GM20000 (cell line): ENCODE measurements around the gene SRSF8.

Experiments used
- DNase-seq: peaks from one replicate; pipeline ENCODE4 v3.0.0; 2012; ENCODE audit warnings: low spot score
- TF ChIP-seq, protein P1 (sequence below): IDR thresholded peaks from 2 replicates; pipeline ENCODE4 v1.5.1; 2012; ENCODE audit warnings: mild to moderate bottlenecking, control low read depth; ENCODE audit errors: extremely low read depth, missing control alignments

SRSF8 gene

DNA sequence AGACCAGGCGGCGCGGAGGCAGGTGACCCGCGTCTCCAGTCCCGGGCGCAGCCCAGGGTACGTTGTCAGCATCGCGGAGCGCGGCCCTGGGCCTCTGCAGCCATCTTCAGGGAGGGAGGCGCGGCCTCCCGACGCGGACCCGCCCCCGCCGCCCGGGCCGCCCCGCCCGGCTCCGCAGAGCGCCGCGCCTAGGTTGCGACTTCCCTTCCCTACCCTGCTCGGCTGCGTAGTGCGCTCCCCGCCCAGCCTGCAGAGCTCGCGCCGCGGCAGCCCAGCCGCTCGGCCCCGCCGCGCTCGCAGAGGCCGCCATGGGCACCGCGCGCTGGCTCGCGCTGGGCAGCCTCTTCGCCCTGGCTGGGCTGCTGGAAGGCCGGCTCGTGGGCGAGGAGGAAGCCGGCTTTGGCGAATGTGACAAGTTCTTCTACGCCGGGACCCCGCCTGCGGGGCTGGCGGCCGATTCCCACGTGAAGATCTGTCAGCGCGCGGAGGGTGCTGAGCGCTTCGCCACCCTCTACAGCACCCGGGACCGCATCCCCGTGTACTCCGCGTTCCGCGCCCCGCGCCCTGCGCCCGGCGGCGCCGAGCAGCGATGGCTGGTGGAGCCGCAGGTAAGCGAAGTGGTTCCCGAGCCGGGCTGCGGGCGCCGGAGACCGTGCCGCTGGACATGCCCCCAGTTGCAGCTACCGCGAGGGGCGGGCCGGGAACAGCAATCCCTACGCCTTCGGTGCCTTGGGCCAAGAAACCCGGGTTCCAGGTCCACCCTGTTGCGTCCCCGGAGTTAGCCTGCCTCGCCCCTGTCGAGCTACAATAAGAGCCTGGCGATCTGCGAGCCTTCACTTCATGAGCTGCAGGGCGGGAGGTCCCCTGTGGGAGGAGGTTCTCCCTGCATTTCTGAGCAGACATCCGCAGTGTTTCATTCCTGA lies 23.2 kb downstream of the SRSF8 start, which contains the start of gene ENDOD1:
Gene ENDOD1, plus strand, starts transcription at position 227 of the 923 bp plus-strand sequence. Its CDS starts 82 bp downstream, at position 309.
- peak; percentile 93 for DNase-seq
- TF ChIP-seq, protein P1, sequence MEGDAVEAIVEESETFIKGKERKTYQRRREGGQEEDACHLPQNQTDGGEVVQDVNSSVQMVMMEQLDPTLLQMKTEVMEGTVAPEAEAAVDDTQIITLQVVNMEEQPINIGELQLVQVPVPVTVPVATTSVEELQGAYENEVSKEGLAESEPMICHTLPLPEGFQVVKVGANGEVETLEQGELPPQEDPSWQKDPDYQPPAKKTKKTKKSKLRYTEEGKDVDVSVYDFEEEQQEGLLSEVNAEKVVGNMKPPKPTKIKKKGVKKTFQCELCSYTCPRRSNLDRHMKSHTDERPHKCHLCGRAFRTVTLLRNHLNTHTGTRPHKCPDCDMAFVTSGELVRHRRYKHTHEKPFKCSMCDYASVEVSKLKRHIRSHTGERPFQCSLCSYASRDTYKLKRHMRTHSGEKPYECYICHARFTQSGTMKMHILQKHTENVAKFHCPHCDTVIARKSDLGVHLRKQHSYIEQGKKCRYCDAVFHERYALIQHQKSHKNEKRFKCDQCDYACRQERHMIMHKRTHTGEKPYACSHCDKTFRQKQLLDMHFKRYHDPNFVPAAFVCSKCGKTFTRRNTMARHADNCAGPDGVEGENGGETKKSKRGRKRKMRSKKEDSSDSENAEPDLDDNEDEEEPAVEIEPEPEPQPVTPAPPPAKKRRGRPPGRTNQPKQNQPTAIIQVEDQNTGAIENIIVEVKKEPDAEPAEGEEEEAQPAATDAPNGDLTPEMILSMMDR = no peak

DNA sequence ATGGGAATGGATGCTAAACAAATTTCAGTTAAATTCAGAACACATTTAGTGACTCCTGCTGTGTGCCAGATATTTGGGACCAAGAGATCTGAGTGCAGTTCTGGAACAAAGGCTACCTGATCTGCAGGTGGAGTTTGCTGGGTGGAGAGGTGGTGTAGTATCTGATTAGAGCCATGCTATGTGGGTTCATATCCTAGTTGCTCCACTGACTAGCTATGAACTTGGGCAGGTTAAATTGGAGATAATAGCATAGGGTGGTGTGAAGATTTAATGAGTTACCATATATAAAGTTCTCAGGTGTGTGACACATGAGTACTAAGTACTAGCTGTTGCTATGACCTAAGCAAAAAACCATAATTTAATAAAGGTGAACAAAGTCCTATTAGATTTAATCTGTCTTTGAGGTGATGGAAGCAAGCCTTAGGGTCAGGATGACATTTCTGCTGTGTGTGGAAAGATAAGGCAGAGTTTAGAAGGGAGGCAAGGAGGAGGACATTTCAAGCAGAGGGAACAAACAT lies 25.0 kb downstream of the SRSF8 start:
- DNase-seq = no peak
- TF ChIP-seq, protein P1 = no peak

DNA sequence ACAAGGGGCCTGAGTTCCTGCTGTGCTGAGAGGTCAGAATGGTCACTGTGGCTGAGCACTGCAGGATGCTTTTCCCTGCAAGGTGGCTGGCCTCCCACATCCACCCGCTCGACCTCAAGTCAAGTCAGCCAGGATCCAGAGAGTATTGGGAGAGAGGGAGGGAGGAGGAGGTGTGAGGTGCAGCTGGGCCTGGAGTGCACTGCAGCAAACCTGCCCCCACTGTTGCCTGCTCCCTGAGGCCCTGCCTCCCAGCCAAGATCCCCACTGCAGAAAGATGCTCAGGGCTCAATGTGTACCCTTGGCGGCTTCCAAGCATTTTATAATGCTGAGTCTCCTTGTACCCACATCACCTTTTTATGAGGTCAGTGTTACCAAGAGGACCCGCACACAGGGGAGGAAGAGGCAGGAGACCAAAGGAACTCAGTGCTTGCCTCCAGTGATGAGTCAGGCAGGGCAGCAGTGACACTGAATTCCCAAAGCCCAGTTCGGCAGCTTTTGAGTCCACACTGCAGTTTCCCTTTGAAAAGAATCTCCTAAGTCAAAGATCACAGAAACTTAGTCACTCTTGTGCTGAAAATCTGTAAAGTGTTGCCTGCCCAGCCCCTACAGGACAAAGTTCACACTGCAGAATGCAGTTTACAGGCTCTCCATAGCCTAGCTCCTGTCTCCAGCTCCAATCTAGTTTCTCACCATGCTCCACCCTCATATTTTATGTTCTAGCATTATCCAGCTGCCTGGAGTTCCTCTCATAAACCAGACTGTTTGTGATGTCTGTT lies 26.0 kb downstream of the SRSF8 start:
- TF ChIP-seq, protein P1 = peak; percentile 54
- DNase-seq = peak; percentile 59

DNA sequence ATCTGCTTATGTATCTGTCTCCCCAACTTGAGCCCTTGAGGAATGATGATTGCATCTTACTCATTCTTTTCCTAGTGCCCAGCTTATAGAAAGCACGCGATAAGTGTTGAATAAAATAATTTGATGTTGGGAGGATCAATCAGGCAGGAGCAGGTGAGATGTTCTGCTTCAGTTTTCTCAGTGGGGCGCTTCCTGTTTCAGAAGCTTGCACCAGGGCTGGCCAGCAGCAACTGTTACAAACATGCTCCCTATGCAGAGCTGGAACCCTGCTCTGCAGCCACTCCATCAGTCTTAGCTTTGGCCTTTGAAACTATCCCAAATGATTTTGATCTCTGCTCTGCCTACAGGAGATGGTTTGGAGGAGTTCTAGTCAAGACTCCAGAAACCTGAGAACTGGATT lies 26.8 kb downstream of the SRSF8 start:
- TF ChIP-seq, protein P1 = no peak
- DNase-seq = peak; percentile 41

DNA sequence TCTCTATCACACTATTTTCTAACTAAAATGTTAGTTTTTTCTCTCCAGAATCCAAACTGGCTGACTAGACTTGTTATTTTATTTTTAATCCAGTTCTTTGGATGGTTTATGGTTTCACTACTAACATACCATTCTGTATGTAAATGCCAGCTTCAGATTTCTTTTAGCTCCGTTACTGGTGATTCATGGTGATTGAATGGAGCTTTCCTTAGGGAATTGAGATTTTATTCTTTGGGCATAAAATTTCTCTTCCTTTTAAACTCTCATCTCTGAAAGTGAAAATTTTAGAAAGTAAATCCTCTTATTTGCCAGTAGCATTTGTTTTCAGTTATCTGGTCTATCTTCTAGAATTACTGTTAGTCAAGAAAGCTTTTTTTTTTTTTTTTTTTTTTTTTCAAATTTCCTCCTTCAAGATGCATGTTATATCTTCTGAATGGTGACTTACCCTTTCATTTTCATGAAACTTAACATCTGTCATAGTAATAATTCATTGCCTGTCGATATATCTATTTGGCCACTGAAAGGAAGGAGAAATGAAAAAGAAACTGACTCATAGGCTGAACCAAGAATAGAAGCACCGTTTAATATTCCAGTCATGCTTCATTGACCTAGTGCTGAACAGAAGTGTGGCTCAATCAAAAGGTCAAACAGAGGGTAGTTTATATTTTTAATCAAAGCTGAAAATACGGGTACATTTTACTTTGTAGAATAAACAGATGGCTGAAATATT lies 29.3 kb downstream of the SRSF8 start:
- peak; percentile 72 for DNase-seq
- TF ChIP-seq, protein P1 = no peak

DNA sequence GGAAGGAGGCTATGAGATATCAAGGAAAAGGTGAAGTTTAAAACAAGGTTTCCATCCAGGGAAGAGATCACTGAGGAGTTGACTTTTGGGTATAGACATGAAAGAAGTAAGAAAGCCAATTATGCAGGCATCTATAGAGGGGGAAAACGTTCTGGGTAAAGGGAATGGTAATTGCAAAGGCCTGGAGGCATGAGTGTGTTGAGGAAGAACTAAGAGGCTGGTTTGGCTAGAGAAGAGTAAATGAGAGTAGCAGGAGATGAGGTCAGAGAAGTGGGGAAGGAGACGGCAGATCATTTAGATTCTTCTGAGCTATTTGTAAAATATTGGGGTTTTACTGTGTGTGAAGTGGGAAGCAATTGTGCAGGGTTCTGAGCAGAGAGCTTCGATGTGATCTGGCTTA lies 30.5 kb downstream of the SRSF8 start:
- no peak for DNase-seq
- TF ChIP-seq, protein P1 = no peak
